Measurements from ENCODE around the gene MPLKIP.
"Not testable (repeated sequence)": the region's sequence is repeated elsewhere in the genome, so short reads cannot be mapped to it uniquely, and the experiment has no call there.

MPLKIP gene

DNA sequence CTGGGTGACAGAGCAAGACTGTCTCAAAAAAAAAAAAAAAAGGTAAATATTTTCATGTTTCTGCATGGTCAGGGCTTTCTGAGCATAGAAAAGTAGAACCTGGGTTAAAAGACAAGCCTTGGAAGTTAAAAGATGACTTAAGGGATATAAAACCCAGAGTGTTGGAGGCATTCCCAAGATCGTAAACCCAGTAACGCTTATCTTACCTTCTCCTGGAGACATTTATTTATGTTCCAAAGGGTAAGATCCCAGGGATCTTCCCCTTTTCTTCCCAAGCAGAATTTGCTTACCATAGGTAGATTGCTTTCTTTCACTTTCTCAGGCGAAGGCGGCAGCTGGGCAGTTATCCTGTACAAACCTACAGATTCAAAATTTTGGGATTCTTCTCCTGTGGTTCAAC is 22.6 kb upstream of the MPLKIP start:
- no peaks in the 10 kb centered on the region for H3K79me2 ChIP-seq (ENCODE audit: low read length)
- no peak overlapping the region for H3K4me2 ChIP-seq (ENCODE audit: low read length)
- H3K9ac ChIP-seq (ENCODE audit: low read length): no peak overlapping the region
- no peak overlapping the region for H3K27ac ChIP-seq (ENCODE audit: low read length)
- H3K36me3 ChIP-seq (replicated peaks; ENCODE audit: low read depth, low read length): no peaks in the 10 kb centered on the region
- no peak overlapping the region for H3K4me3 ChIP-seq (ENCODE audit: low read length)
- H2AFZ ChIP-seq (ENCODE audit: low read depth, low read length): no peak overlapping the region
- no peaks in the 10 kb centered on the region for H4K20me1 ChIP-seq (ENCODE audit: insufficient read depth, low read length)
- H3K4me1 ChIP-seq (ENCODE audit: low read length): no peaks in the 10 kb centered on the region
- H3K9me3 ChIP-seq (ENCODE audit: insufficient read depth, low read length): no peaks in the 10 kb centered on the region
- TF ChIP-seq CTCF (IDR thresholded peaks at IDR 0.05; ENCODE audit: low read depth, low read length): no peak
- no peak for TF ChIP-seq EZH2phosphoT487 (IDR thresholded peaks at IDR 0.05; ENCODE audit: low read depth)
- H3K27me3 ChIP-seq (ENCODE audit: low read depth, low read length): 0 out of 2 replicates have a peak, but pooled peaks cover 4% of the 10 kb centered on the region

DNA sequence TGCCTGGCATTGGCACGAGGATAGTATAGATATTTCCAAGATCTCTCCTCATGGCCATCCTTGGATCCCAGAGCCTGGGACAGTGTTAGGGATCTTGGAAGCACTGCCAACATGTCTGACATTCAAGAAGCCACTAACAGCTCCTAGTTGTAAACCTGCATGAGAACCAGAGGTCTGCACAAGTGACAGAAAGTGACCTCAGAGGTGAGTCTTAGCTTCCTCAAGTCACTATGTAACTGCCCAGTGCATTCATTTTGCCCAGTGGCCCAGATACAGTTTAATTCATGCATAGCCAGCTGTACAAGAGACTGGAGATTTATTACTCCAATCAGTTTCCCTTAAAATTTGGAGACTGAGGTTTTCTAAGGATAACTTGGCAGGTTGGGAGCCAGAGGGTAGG is 17.1 kb upstream of the MPLKIP start:
- no peak overlapping the region for H3K27ac ChIP-seq (ENCODE audit: low read length)
- TF ChIP-seq CTCF (IDR thresholded peaks at IDR 0.05; ENCODE audit: low read depth, low read length) (no peak), EZH2phosphoT487 (IDR thresholded peaks at IDR 0.05; ENCODE audit: low read depth) (no peak)

DNA sequence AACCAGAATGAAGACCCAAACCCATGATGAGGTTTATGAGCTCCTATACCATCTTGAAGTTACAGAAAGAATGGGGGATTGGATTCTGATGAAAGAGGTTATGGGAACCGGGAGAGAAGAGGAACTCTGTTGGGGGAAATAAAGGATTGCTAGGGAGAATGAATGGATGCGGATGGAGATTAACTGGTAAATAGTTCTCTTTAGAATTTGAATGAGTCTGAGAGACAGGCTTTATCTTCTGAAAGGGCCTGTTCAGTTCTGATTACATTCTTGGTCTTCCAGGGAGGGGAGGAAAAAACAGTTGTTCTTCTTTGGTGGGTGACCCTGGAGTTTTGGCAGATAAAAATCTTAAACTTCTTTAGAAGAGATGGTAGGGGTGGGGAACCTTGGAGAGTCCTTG is 14.2 kb upstream of the MPLKIP start:
- Histone ChIP-seq H3K4me2 (ENCODE audit: low read length) (no peak overlapping the region), H4K20me1 (ENCODE audit: insufficient read depth, low read length) (no peaks in the 10 kb centered on the region), H2AFZ (ENCODE audit: low read depth, low read length) (no peak overlapping the region), H3K9ac (ENCODE audit: low read length) (no peak overlapping the region), H3K36me3 (replicated peaks; ENCODE audit: low read depth, low read length) (no peaks in the 10 kb centered on the region), H3K4me3 (ENCODE audit: low read length) (no peak overlapping the region), H3K27ac (ENCODE audit: low read length) (no peak overlapping the region), H3K27me3 (ENCODE audit: low read depth, low read length) (0 out of 2 replicates have a peak, but pooled peaks cover 4% of the 10 kb centered on the region), H3K79me2 (ENCODE audit: low read length) (no peaks in the 10 kb centered on the region), H3K9me3 (ENCODE audit: insufficient read depth, low read length) (no peaks in the 10 kb centered on the region), H3K4me1 (ENCODE audit: low read length) (no peaks in the 10 kb centered on the region)
- TF ChIP-seq EZH2phosphoT487 (IDR thresholded peaks at IDR 0.05; ENCODE audit: low read depth): no peak
- TF ChIP-seq CTCF (IDR thresholded peaks at IDR 0.05; ENCODE audit: low read depth, low read length): no peak

More for the DNA sequence above, 17.1 kb upstream of the MPLKIP start:
- H3K4me1 ChIP-seq (ENCODE audit: low read length): no peaks in the 10 kb centered on the region
- no peak overlapping the region for H3K4me2 ChIP-seq (ENCODE audit: low read length)
- no peaks in the 10 kb centered on the region for H3K79me2 ChIP-seq (ENCODE audit: low read length)
- H3K9ac ChIP-seq (ENCODE audit: low read length): no peak overlapping the region
- no peak overlapping the region for H3K4me3 ChIP-seq (ENCODE audit: low read length)
- 0 out of 2 replicates have a peak, but pooled peaks cover 4% of the 10 kb centered on the region for H3K27me3 ChIP-seq (ENCODE audit: low read depth, low read length)
- H3K36me3 ChIP-seq (replicated peaks; ENCODE audit: low read depth, low read length): no peaks in the 10 kb centered on the region
- H2AFZ ChIP-seq (ENCODE audit: low read depth, low read length): no peak overlapping the region
- no peaks in the 10 kb centered on the region for H4K20me1 ChIP-seq (ENCODE audit: insufficient read depth, low read length)
- no peaks in the 10 kb centered on the region for H3K9me3 ChIP-seq (ENCODE audit: insufficient read depth, low read length)

DNA sequence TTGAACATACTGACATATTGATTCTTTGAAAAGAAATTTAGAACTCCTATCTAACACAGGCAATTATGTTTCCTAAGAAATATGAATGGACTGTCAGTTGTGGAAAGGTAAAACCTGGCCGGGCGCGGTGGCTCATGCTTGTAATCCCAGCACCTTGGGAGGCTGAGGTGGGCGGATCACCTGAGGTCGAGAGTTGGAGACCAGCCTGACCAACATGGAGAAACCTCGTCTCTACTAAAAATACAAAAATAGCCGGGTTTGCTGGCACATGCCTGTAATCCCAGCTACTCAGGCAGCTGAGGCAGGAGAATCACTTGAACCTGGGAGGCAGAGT is 13.8 kb upstream of the MPLKIP start:
- not testable (repeated sequence) for H3K79me2 ChIP-seq (ENCODE audit: low read length); H3K4me1 ChIP-seq (ENCODE audit: low read length); H3K27ac ChIP-seq (ENCODE audit: low read length); H3K4me3 ChIP-seq (ENCODE audit: low read length); H3K4me2 ChIP-seq (ENCODE audit: low read length); H3K9ac ChIP-seq (ENCODE audit: low read length); H3K27me3 ChIP-seq (ENCODE audit: low read depth, low read length); H2AFZ ChIP-seq (ENCODE audit: low read depth, low read length); H3K36me3 ChIP-seq (replicated peaks; ENCODE audit: low read depth, low read length); H4K20me1 ChIP-seq (ENCODE audit: insufficient read depth, low read length); H3K9me3 ChIP-seq (ENCODE audit: insufficient read depth, low read length)

Data from OCI-LY3 (cell line).